ENCODE data around the gene UTS2R.

UTS2R gene

GRCh38 chr17:82371333-82372248, at the start of gene UTS2R:
Gene UTS2R (plus strand): TSS chr17:82371765. CDS start chr17:82374325, 2,560 bp downstream.
- no peak for DNase-seq (ENCODE audit: low read depth, low spot score)

GRCh38 chr17:82321947-82322466, 49.6 kb upstream of the UTS2R start:
- DNase-seq (ENCODE audit: low read depth, low spot score): no peak

GRCh38 chr17:82322526-82323453, 48.8 kb upstream of the UTS2R start:
- DNase-seq (ENCODE audit: low read depth, low spot score): no peak

DNA sequence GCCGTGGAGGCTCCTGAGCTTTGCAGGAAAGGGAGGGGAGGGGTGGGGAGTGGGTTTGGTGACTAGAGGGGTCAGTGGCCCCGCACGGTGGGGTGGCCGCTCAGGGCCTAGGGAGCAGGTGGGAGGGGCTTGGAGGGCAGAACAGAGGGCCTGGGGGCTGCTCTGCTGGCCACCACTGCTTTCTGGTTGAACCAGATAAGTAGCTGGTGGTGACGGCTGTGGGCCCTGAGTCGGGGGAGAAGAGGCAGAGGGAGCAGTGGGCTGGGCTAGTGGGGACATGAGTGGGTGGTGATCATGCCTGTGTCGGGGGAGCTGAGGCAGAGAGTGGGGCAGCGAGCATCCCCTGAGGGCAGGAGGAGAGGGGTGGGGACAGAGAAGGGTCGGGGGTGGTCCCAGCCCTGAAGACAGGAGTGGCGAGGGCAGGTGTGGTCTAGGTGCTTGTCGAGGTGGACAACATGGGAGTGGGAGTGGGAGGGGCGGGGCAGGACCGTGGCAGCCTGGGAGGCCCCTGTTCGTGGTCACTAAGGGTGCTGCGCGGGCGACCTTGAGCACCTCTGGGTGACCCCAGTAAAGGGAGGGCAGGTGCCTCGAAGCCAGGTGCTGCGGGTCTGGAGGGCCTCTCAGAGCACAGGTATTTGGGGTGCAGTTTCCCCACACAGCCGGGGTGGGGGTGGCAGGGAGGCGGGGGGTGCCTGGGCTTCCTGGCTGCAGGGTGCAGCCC, 47.9 kb upstream of the UTS2R start:
- no peak for DNase-seq (ENCODE audit: low read depth, low spot score)

DNA sequence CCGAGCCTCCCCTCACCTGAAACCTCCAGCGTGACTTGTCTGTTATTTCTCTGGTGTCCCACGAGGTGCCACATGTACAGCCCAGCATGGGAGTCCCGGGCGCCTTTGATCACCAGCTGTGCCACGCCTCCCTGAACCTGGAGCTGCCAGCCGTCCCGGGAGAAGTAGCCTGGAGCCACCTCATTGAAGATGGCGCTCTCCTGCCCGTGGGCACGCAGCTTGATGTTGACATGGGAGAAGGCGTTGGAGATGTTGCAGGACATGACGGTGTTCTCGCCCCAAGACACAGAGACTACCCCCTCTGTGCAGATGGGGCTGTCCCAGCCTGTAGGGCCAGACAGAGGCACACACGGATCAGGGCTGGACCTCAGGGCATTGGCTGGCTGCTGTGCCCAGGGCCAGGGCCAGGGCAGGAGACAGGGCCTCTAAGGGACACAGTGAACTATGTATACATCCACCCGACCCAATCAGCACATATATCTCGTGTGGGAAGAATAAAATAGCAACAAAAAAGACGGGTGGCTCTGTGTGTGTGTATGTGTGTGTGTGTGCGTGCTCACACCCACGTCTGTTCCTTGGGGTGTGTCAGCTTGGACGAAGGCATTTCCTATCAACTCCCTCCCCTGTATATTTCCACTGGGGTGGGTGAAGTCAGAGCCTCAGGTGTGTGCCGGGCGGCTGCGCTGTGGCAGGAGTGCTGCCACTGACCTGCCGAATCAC, 46.8 kb upstream of the UTS2R start:
- DNase-seq (ENCODE audit: low read depth, low spot score): no peak

GRCh38 chr17:82325286-82326180, 46.0 kb upstream of the UTS2R start:
- no peak for DNase-seq (ENCODE audit: low read depth, low spot score)

DNA sequence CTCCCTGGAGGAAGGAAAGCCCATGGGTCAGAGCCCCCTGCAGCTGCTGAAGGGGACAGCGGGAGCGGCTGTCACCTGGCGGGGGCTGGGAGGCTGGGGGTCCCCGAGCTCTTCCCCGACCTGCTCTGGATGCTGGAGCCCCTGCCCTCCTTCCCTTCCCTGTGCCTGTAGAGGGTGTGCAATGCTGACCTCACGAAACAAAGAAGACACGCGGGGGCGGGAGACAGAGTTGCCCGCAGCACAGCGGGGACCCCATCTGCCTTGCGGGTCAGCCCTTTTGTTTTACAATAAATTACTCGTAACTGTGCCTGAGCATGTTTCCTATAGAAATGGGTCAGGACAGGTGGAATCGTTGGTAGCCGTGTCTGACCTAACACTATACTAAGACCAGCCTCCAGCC, 44.3 kb upstream of the UTS2R start:
- no peak for DNase-seq (ENCODE audit: low read depth, low spot score)

GRCh38 chr17:82327757-82328140, 43.8 kb upstream of the UTS2R start:
- DNase-seq (ENCODE audit: low read depth, low spot score): no peak

- DNase-seq (ENCODE audit: low read depth, low spot score): no peak
Observed at GRCh38 chr17:82328141-82328993, 43.2 kb upstream of the UTS2R start.

- no peak for DNase-seq (ENCODE audit: low read depth, low spot score)
Observed at GRCh38 chr17:82328994-82329507, 42.5 kb upstream of the UTS2R start.

DNA sequence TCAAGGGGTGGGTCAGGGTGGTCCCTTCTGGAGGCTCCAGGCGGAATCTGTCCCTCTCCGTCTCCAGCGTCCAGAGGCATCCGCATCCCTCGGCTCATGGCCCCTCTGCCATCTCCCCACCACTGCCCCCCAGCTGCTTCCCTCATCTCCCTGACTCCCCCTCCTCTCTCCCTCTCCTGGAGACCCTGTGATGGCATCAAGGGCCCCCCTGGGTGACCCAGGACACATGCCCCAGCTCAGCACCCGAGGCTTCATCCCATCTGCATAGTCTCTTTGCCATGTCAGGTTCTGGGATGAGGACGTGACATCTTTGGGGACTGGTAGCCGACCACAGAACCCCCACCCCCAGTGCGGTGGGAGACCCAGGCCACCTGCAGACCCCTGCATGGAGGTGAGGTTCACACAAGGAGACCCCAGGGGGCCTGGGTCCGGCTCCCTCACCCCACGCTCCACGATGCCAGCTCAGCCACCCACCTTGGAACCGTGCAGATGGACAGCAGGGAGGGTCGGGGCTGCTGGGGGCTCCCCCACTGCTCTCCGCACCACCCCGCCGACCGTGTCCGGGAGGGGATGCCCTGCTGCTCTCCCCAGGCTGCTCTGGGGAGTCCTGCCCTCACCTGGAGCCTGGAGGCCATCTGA, 41.8 kb upstream of the UTS2R start:
- no peak for DNase-seq (ENCODE audit: low read depth, low spot score)

- DNase-seq (ENCODE audit: low read depth, low spot score): peak; percentile 60
Observed at GRCh38 chr17:82330322-82331239, 41.0 kb upstream of the UTS2R start.

- no peak for DNase-seq (ENCODE audit: low read depth, low spot score)
Observed at GRCh38 chr17:82331345-82331939, 40.1 kb upstream of the UTS2R start.

GRCh38 chr17:82332669-82333278, 38.8 kb upstream of the UTS2R start:
- DNase-seq (ENCODE audit: low read depth, low spot score): no peak

- no peak for DNase-seq (ENCODE audit: low read depth, low spot score)
Observed at GRCh38 chr17:82333279-82334171, 38.0 kb upstream of the UTS2R start, which contains the start of gene SECTM1. Gene SECTM1 (minus strand): TSS chr17:82333766. CDS start chr17:82327240, 6,526 bp downstream.
